Stimulated activated CD8-positive, alpha-beta memory T cell treated with anti-CD3 and anti-CD28 coated beads, Interleukin-4, amount 100 ng/mL, for 1 hour (primary cell): ENCODE measurements around the gene C20orf144.

Source experiments
- DNase-seq, 2 donors: peaks; one replicate each; pipeline ENCODE4 v3.0.0-alpha.2; 2020; ENCODE audit warnings: low read depth in 2 of 2, low spot score in 1 of 2

Gene C20orf144

GRCh38 chr20:33676121-33676520 is 14.0 kb downstream of the C20orf144 start:
- no peak for DNase-seq

GRCh38 chr20:33676652-33677645 is 14.8 kb downstream of the C20orf144 start:
- DNase-seq, result no peak

- DNase-seq, result no peak
Observed at GRCh38 chr20:33677991-33678702, 16.0 kb downstream of the C20orf144 start.

GRCh38 chr20:33679758-33680485 is 17.8 kb downstream of the C20orf144 start:
- no peak for DNase-seq

GRCh38 chr20:33680686-33681085 is 18.6 kb downstream of the C20orf144 start:
- no peak for DNase-seq

- no peak for DNase-seq
Observed at GRCh38 chr20:33681288-33681687, 19.2 kb downstream of the C20orf144 start.

GRCh38 chr20:33681728-33682353 is 19.7 kb downstream of the C20orf144 start:
- DNase-seq, result no peak

GRCh38 chr20:33684533-33685327 is 22.6 kb downstream of the C20orf144 start:
- no peak for DNase-seq

GRCh38 chr20:33685328-33686099 is 23.4 kb downstream of the C20orf144 start:
- DNase-seq, result no peak

- peak; percentile 81 to 82 for DNase-seq
Observed at GRCh38 chr20:33686100-33686983, 24.2 kb downstream of the C20orf144 start, which contains the start of gene E2F1. Gene E2F1 (minus strand): TSS chr20:33686385. CDS start chr20:33686264, 121 bp downstream.

- DNase-seq, result no peak
Observed at GRCh38 chr20:33686984-33687366, 24.8 kb downstream of the C20orf144 start.

- DNase-seq, result no peak
Observed at GRCh38 chr20:33687370-33687915, 25.3 kb downstream of the C20orf144 start.

GRCh38 chr20:33687993-33688937 is 26.1 kb downstream of the C20orf144 start:
- no peak for DNase-seq

- DNase-seq, result no peak
Observed at GRCh38 chr20:33688938-33689424, 26.9 kb downstream of the C20orf144 start.

GRCh38 chr20:33689493-33689892 is 27.4 kb downstream of the C20orf144 start:
- DNase-seq, result no peak

- no peak for DNase-seq
Observed at GRCh38 chr20:33689973-33690372, 27.8 kb downstream of the C20orf144 start.

GRCh38 chr20:33693289-33693688 is 31.2 kb downstream of the C20orf144 start:
- DNase-seq, result no peak
